Measurements from ENCODE around the gene UPK3BL2. TPM values are rescaled to one million over a fixed set of nuclear protein-coding genes. Genes with fewer than 3 reads are reported as not detected.
"Not testable (repeated sequence)": the region's sequence is repeated elsewhere in the genome, so short reads cannot be mapped to it uniquely, and the experiment has no call there.

Gene UPK3BL2
- total RNA-seq, 2 donors from 2014 or later = 9.8 to 25.5 TPM

GRCh38 chr7:102494473-102495149 lies 48.9 kb downstream of the UPK3BL2 start:
- not testable (repeated sequence) for H3K4me3 Mint-ChIP-seq; H3K4me1 Mint-ChIP-seq; H3K36me3 ChIP-seq (ENCODE audit: control insufficient read depth, insufficient read depth, low read length); H3K9ac ChIP-seq (ENCODE audit: extremely low read depth, low read length, poor library complexity, severe bottlenecking); H3K36me3 Mint-ChIP-seq (ENCODE audit: low read depth); H3K27ac ChIP-seq (ENCODE audit: low read depth, low read length); H3K27me3 ChIP-seq (ENCODE audit: control insufficient read depth, insufficient read depth, low read length, poor library complexity, severe bottlenecking); H3K4me1 ChIP-seq (ENCODE audit: control insufficient read depth, insufficient read depth, low read length); H3K9me3 ChIP-seq (ENCODE audit: control insufficient read depth, low read length); H3K27me3 Mint-ChIP-seq (ENCODE audit: insufficient read depth); DNase-seq; H3K27ac Mint-ChIP-seq; H3K4me3 ChIP-seq (ENCODE audit: low read length); H3K9me3 Mint-ChIP-seq
- no CpG with 5 or more reads among the region's 67 CpGs for WGBS, 2 experiments (ENCODE audit: insufficient coverage in 1 of 2, insufficient read length in 1 of 2)

GRCh38 chr7:102494026-102494425 lies 49.5 kb downstream of the UPK3BL2 start:
- not testable (repeated sequence) for H3K36me3 ChIP-seq (ENCODE audit: control insufficient read depth, insufficient read depth, low read length); H3K27me3 ChIP-seq (ENCODE audit: control insufficient read depth, insufficient read depth, low read length, poor library complexity, severe bottlenecking); H3K4me3 ChIP-seq (ENCODE audit: low read length); H3K27ac Mint-ChIP-seq; H3K27ac ChIP-seq (ENCODE audit: low read depth, low read length); H3K27me3 Mint-ChIP-seq (ENCODE audit: insufficient read depth); H3K9me3 ChIP-seq (ENCODE audit: control insufficient read depth, low read length); H3K9ac ChIP-seq (ENCODE audit: extremely low read depth, low read length, poor library complexity, severe bottlenecking); DNase-seq; H3K4me3 Mint-ChIP-seq; H3K4me1 Mint-ChIP-seq; H3K36me3 Mint-ChIP-seq (ENCODE audit: low read depth); H3K9me3 Mint-ChIP-seq; H3K4me1 ChIP-seq (ENCODE audit: control insufficient read depth, insufficient read depth, low read length)
- WGBS, 2 experiments (ENCODE audit: insufficient coverage in 1 of 2, insufficient read length in 1 of 2) = 48% methylated on average over 4 of the region's 15 CpGs; no CpG with 5 or more reads in 1 of the 2 experiments

- not testable (repeated sequence) for H3K27me3 Mint-ChIP-seq (ENCODE audit: insufficient read depth)
- WGBS, 2 experiments (ENCODE audit: insufficient coverage in 1 of 2, insufficient read length in 1 of 2) = no CpG with 5 or more reads among the region's 33 CpGs
Observed at GRCh38 chr7:102493220-102493935, 50.1 kb downstream of the UPK3BL2 start.

GRCh38 chr7:102490529-102491075 lies 52.9 kb downstream of the UPK3BL2 start:
- 84% methylated on average over 3 of the region's 12 CpGs; no CpG with 5 or more reads in 1 of the 2 experiments for WGBS, 2 experiments (ENCODE audit: insufficient coverage in 1 of 2, insufficient read length in 1 of 2)
- H3K9me3 Mint-ChIP-seq, DNase-seq: not testable (repeated sequence)

More at GRCh38 chr7:102493220-102493935, 50.1 kb downstream of the UPK3BL2 start:
- H3K4me3 ChIP-seq (ENCODE audit: low read length); H3K4me1 Mint-ChIP-seq; H3K4me3 Mint-ChIP-seq; H3K27ac Mint-ChIP-seq; H3K9me3 ChIP-seq (ENCODE audit: control insufficient read depth, low read length); H3K27me3 ChIP-seq (ENCODE audit: control insufficient read depth, insufficient read depth, low read length, poor library complexity, severe bottlenecking); H3K27ac ChIP-seq (ENCODE audit: low read depth, low read length); H3K4me1 ChIP-seq (ENCODE audit: control insufficient read depth, insufficient read depth, low read length); H3K9ac ChIP-seq (ENCODE audit: extremely low read depth, low read length, poor library complexity, severe bottlenecking); H3K9me3 Mint-ChIP-seq; H3K36me3 ChIP-seq (ENCODE audit: control insufficient read depth, insufficient read depth, low read length); DNase-seq; H3K36me3 Mint-ChIP-seq (ENCODE audit: low read depth): not testable (repeated sequence)

More at GRCh38 chr7:102490529-102491075, 52.9 kb downstream of the UPK3BL2 start:
- H3K36me3 Mint-ChIP-seq (ENCODE audit: low read depth); H3K4me1 Mint-ChIP-seq; H3K36me3 ChIP-seq (ENCODE audit: control insufficient read depth, insufficient read depth, low read length); H3K27me3 ChIP-seq (ENCODE audit: control insufficient read depth, insufficient read depth, low read length, poor library complexity, severe bottlenecking); H3K27me3 Mint-ChIP-seq (ENCODE audit: insufficient read depth); H3K27ac Mint-ChIP-seq; H3K4me3 Mint-ChIP-seq; H3K9me3 ChIP-seq (ENCODE audit: control insufficient read depth, low read length); H3K4me3 ChIP-seq (ENCODE audit: low read length); H3K4me1 ChIP-seq (ENCODE audit: control insufficient read depth, insufficient read depth, low read length); H3K27ac ChIP-seq (ENCODE audit: low read depth, low read length); H3K9ac ChIP-seq (ENCODE audit: extremely low read depth, low read length, poor library complexity, severe bottlenecking): not testable (repeated sequence)

Other genes starting within 250 kb of the UPK3BL2 start
- not detected for gene SPDYE6, start 187.3 kb downstream of the UPK3BL2 start, total RNA-seq
- 10 to 100 TPM; 30.3 to 35.0 TPM for gene PRKRIP1, start 147.3 kb downstream of the UPK3BL2 start, total RNA-seq
- gene ORAI2, start 110.1 kb downstream of the UPK3BL2 start, total RNA-seq = 10 to 100 TPM; 24.3 to 26.1 TPM
- gene ALKBH4, start 78.8 kb downstream of the UPK3BL2 start, total RNA-seq = 10 to 100 TPM; 16.2 to 17.2 TPM
- 10 to 100 TPM; 30.9 to 43.5 TPM for gene LRWD1, start 78.7 kb downstream of the UPK3BL2 start, total RNA-seq
- 10 to 100 TPM; 48.6 to 59.0 TPM for gene POLR2J, start 64.8 kb downstream of the UPK3BL2 start, total RNA-seq
- gene RASA4B, start 25.9 kb downstream of the UPK3BL2 start, total RNA-seq = 10 to 100 TPM in 1 of 2 donors, 1 to 10 TPM in 1; 3.5 to 11.5 TPM
- not detected for gene SPDYE2, start 7.5 kb upstream of the UPK3BL2 start, total RNA-seq
- gene POLR2J3, start 28.9 kb upstream of the UPK3BL2 start, total RNA-seq = 10 to 100 TPM; 24.9 to 42.9 TPM
- 10 to 100 TPM; 10.9 to 44.0 TPM for gene RASA4, start 73.1 kb upstream of the UPK3BL2 start, total RNA-seq
- gene UPK3BL1, start 99.1 kb upstream of the UPK3BL2 start, total RNA-seq = 10 to 100 TPM; 16.8 to 18.7 TPM
- gene SPDYE2B, start 106.6 kb upstream of the UPK3BL2 start, total RNA-seq = not detected
- gene POLR2J2, start 128.0 kb upstream of the UPK3BL2 start, total RNA-seq = 10 to 100 TPM in 1 of 2 donors, 1 to 10 TPM in 1; 7.0 to 15.5 TPM
- 1 to 10 TPM; 5.6 to 7.8 TPM for gene FAM185A, start 205.3 kb upstream of the UPK3BL2 start, total RNA-seq

Measured in endodermal cell (in vitro differentiated cells).